SU-DHL-6 (cell line): ENCODE data around the gene IGLL5.

ENCODE experiments used
- CTCF ChIP-seq: fragments of 200-600 bp; sonication (generic); IDR thresholded peaks from one replicate; pipeline ENCODE4 v1.5.1; 2017; ENCODE audit warnings: antibody characterized with exemption, mild to moderate bottlenecking, low read length, moderate library complexity; ENCODE audit not compliant: insufficient read depth, poor library complexity, severe bottlenecking
- EZH2phosphoT487 ChIP-seq: fragments of 200-600 bp; sonication (generic), shearing (Covaris generic); conservative IDR thresholded peaks from 2 replicates; pipeline ENCODE4 v1.6.1; 2018; ENCODE audit warnings: mild to moderate bottlenecking, antibody characterized with exemption, low read length, moderate library complexity, mixed read lengths

- no peak for TF ChIP-seq CTCF
- no peak for TF ChIP-seq EZH2phosphoT487
Measured at GRCh38 chr22:22856885-22857606, 30.6 kb upstream of the IGLL5 start.
